ENCODE measurements around the gene SMC4.

- TF ChIP-seq CTCF (IDR thresholded peaks at IDR 0.05), result no peak
- no peak for TF ChIP-seq EP300 (IDR thresholded peaks at IDR 0.05)
- no peak for TF ChIP-seq POLR2A (IDR thresholded peaks at IDR 0.05)
These were observed 30.6 kb upstream of the SMC4 start for GRCh38 chr3:160368804-160369203.

All from ovary (tissue), 3 donors.